Measurements from ENCODE around the gene STH. TPM values are rescaled to one million over a fixed set of nuclear protein-coding genes. Genes with fewer than 3 reads are reported as not detected.

Gene STH
- total and polyA plus RNA-seq, 8 donors: not detected

DNA sequence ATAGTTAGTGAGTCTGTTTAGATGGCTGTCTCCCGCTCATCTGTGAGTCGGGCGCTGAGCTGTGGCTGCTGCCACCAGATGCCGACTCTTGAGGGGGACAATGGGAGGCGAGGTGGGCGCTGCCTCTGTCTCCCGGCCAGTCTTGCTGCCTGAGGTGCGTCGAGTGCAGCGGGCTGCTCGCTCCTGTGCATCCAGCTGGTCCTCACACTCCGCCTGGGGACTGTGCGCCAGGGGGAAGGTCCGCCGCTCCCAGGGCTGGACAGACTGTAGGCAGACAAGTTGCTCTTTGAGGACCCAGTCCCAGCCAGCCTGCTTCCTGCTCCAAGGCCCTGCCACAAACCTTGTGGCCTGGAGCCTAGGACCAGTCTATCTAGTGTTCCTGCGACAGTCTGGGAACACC is 32.4 kb downstream of the STH start:
- no peaks in the 10 kb centered on the region for H3K9me3 ChIP-seq
- peaks cover 55 to 100% (median 93%) of the 10 kb centered on the region in 4 donors for H3K36me3 ChIP-seq
- no peak for DNase-seq
- H3K27me3 ChIP-seq: no peaks in the 10 kb centered on the region
- no peak overlapping the region for H3K27ac ChIP-seq
- H3K4me1 ChIP-seq: peaks cover 0 to 18% (median 6%) of the 10 kb centered on the region in 4 donors
- no peak overlapping the region for H3K4me3 ChIP-seq
- intact Hi-C loops (cut with DNase I; ENCODE audit: low total_unique reads): no loop called here
- TF ChIP-seq, protein P1, sequence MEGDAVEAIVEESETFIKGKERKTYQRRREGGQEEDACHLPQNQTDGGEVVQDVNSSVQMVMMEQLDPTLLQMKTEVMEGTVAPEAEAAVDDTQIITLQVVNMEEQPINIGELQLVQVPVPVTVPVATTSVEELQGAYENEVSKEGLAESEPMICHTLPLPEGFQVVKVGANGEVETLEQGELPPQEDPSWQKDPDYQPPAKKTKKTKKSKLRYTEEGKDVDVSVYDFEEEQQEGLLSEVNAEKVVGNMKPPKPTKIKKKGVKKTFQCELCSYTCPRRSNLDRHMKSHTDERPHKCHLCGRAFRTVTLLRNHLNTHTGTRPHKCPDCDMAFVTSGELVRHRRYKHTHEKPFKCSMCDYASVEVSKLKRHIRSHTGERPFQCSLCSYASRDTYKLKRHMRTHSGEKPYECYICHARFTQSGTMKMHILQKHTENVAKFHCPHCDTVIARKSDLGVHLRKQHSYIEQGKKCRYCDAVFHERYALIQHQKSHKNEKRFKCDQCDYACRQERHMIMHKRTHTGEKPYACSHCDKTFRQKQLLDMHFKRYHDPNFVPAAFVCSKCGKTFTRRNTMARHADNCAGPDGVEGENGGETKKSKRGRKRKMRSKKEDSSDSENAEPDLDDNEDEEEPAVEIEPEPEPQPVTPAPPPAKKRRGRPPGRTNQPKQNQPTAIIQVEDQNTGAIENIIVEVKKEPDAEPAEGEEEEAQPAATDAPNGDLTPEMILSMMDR (IDR thresholded peaks at IDR 0.05): no peak
- TF ChIP-seq POLR2AphosphoS5 (IDR thresholded peaks at IDR 0.05) (no peak), EP300 (IDR thresholded peaks at IDR 0.05) (no peak), POLR2A (IDR thresholded peaks at IDR 0.05) (no peak)
- WGBS, 5 donors: 92 to 97% (median 95%) methylated on average over 12 to 16 of the region's 16 CpGs

- Histone ChIP-seq H3K36me3 (peaks cover 53 to 100% (median 93%) of the 10 kb centered on the region in 4 donors), H3K4me1 (peaks cover 0 to 18% (median 6%) of the 10 kb centered on the region in 4 donors), H3K27ac (no peak overlapping the region), H3K27me3 (no peaks in the 10 kb centered on the region), H3K4me3 (no peak overlapping the region), H3K9me3 (no peaks in the 10 kb centered on the region)
- intact Hi-C loops (cut with DNase I; ENCODE audit: low total_unique reads): no loop called here
- WGBS, 5 donors: 60 to 87% (median 79%) methylated on average over 1 to 8 of the region's 8 CpGs
- no peak for TF ChIP-seq POLR2A (IDR thresholded peaks at IDR 0.05)
- TF ChIP-seq, protein P1 (IDR thresholded peaks at IDR 0.05): no peak
- TF ChIP-seq EP300 (IDR thresholded peaks at IDR 0.05): no peak
- TF ChIP-seq POLR2AphosphoS5 (IDR thresholded peaks at IDR 0.05): no peak
- DNase-seq: no peak
Observed at GRCh38 chr17:46031920-46032319, 32.9 kb downstream of the STH start.

DNA sequence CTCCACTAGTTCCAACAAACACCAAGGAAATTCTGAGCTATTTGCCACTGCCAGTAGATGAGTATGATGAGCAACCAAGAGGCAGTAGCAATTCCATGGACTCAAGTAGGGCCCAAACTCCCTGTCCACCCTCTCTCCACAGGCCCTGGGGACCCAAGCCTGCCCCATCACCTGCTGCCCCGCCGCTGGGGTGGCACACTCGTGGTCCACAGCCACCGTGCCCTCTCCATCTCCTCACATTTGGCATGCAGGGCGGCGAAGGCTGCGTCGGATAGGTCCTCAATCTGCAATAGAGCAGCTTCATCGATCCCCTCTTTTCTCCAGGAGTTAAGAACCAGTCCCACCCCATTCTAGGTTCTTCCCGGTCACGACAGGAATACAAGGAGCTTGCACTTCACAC is 33.9 kb downstream of the STH start:
- no peaks in the 10 kb centered on the region for H3K27me3 ChIP-seq
- no peaks in the 10 kb centered on the region for H3K9me3 ChIP-seq
- no peak for DNase-seq
- H3K4me1 ChIP-seq: peaks cover 0 to 8% (median 1%) of the 10 kb centered on the region in 4 donors
- no peak overlapping the region for H3K4me3 ChIP-seq
- H3K27ac ChIP-seq: no peak overlapping the region
- TF ChIP-seq EP300 (IDR thresholded peaks at IDR 0.05) (no peak), POLR2A (IDR thresholded peaks at IDR 0.05) (no peak), POLR2AphosphoS5 (IDR thresholded peaks at IDR 0.05) (no peak)
- TF ChIP-seq, protein P1 (IDR thresholded peaks at IDR 0.05): no peak
- WGBS, 5 donors: 93 to 98% (median 96%) methylated on average over 11 of the region's 11 CpGs
- H3K36me3 ChIP-seq: peaks cover 62 to 100% (median 94%) of the 10 kb centered on the region in 4 donors
- intact Hi-C loops (cut with DNase I; ENCODE audit: low total_unique reads): no loop called here

DNA sequence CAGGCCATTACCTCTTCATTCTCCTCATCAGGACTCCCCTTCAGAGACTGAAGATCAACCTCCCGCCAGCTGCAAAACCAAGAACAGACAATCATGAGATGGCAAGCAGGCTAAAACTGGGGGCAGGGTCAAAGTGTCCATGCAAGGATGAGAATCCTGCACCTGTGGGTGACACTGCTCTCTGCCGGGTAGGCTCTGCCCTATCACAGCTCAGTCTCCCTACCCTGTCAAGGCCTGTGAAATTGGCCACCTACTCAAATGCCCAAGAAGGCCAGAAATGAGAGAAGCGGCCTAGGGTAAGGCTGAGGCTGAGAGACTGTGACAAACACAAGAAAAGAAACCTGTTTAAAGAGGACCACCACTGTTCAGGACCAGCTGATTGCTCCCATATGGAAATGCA is 34.3 kb downstream of the STH start:
- H3K9me3 ChIP-seq: no peaks in the 10 kb centered on the region
- H3K27me3 ChIP-seq: no peaks in the 10 kb centered on the region
- H3K4me3 ChIP-seq: no peak overlapping the region
- DNase-seq: no peak
- intact Hi-C loops (cut with DNase I; ENCODE audit: low total_unique reads): no loop called here
- TF ChIP-seq EP300 (IDR thresholded peaks at IDR 0.05) (no peak), POLR2AphosphoS5 (IDR thresholded peaks at IDR 0.05) (no peak), POLR2A (IDR thresholded peaks at IDR 0.05) (no peak)
- TF ChIP-seq, protein P1 (IDR thresholded peaks at IDR 0.05): no peak
- H3K27ac ChIP-seq: no peak overlapping the region
- peaks cover 0 to 5% (median 0%) of the 10 kb centered on the region in 4 donors for H3K4me1 ChIP-seq
- H3K36me3 ChIP-seq: peaks cover 67 to 100% (median 95%) of the 10 kb centered on the region in 4 donors
- 93 to 96% (median 94%) methylated on average over 3 of the region's 3 CpGs for WGBS, 5 donors
